NB4 (cell line): Measurements from ENCODE around the gene GDPD3.

Source experiments
- MYC ChIP-seq: IDR thresholded peaks from 2 replicates; pipeline ENCODE4 v1.6.1; 2011; ENCODE audit warnings: low read depth, low read length
- POLR2A ChIP-seq: IDR thresholded peaks from 2 replicates; pipeline ENCODE4 v1.6.1; 2011; ENCODE audit warnings: mild to moderate bottlenecking; ENCODE audit not compliant: insufficient read length; ENCODE audit errors: extremely low read depth
- TF ChIP-seq, protein P1 (sequence below): IDR thresholded peaks from one replicate; pipeline ENCODE4 v1.5.1; 2012; ENCODE audit warnings: low read depth, low read length
- TF ChIP-seq, protein P2 (sequence below): IDR thresholded peaks from 2 replicates; pipeline ENCODE4 v1.6.1; 2011; ENCODE audit warnings: low read depth, low read length

DNA sequence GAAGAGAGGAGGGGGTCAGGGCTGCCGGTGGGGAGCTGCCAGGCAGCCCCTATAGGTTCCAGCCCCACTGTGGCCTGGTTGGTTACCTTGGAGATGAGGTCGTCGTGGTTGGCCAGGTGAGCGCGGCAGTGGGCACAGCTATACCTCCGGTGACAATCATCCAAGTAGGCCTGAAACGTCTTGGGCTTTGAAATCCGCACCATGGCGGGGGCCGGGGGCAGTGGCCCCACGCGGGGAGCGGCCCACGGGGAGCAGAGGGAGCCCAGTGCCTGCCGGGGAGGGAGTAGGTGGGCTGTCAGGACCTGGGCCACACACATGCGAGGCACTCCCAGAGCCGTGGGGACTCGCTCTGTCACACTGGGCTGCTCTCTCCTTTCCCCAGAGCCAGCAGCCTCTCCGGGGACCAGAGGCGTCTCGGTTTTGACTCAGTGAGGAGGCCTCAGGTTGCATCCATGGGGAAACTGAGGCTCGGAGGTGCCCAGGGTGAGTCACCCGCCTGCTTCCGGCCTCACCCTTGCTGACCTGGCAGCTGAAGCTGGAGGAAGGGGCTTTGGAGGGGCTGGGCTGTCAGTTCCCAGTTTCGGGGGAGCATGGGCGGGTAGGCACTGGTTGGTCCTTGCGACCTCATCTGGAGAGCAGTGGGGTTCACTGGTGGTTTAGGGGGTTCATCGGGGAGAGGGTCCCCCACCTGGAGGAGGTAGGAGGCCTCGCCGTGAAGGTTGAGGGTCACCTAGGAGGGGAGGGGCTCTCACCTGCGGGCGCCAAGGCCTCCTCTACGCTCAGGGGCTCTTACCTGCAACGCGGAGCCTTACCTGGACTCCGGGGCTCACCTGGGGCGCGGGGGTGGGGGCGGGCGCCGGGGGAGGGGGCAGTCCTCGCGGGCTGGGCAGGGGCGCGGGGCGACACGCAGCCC is 17.9 kb downstream of the GDPD3 start:
- TF ChIP-seq, protein P1, sequence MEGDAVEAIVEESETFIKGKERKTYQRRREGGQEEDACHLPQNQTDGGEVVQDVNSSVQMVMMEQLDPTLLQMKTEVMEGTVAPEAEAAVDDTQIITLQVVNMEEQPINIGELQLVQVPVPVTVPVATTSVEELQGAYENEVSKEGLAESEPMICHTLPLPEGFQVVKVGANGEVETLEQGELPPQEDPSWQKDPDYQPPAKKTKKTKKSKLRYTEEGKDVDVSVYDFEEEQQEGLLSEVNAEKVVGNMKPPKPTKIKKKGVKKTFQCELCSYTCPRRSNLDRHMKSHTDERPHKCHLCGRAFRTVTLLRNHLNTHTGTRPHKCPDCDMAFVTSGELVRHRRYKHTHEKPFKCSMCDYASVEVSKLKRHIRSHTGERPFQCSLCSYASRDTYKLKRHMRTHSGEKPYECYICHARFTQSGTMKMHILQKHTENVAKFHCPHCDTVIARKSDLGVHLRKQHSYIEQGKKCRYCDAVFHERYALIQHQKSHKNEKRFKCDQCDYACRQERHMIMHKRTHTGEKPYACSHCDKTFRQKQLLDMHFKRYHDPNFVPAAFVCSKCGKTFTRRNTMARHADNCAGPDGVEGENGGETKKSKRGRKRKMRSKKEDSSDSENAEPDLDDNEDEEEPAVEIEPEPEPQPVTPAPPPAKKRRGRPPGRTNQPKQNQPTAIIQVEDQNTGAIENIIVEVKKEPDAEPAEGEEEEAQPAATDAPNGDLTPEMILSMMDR, result no peak
- TF ChIP-seq POLR2A (no peak), MYC (no peak)
- TF ChIP-seq, protein P2, sequence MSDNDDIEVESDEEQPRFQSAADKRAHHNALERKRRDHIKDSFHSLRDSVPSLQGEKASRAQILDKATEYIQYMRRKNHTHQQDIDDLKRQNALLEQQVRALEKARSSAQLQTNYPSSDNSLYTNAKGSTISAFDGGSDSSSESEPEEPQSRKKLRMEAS, result no peak
